22Rv1 (cell line): ENCODE data around the gene SP8.

Experiments
- ZFX ChIP-seq: fragments of 450-650 bp; IDR thresholded peaks from 2 replicates; pipeline ENCODE4 v1.6.1; 2017; ENCODE audit warnings: antibody characterized with exemption, borderline replicate concordance
- TF ChIP-seq, protein P1 (sequence below): fragments of 450-650 bp; IDR thresholded peaks from 2 replicates; pipeline ENCODE4 v1.5.1; 2017; ENCODE audit warnings: mild to moderate bottlenecking

DNA sequence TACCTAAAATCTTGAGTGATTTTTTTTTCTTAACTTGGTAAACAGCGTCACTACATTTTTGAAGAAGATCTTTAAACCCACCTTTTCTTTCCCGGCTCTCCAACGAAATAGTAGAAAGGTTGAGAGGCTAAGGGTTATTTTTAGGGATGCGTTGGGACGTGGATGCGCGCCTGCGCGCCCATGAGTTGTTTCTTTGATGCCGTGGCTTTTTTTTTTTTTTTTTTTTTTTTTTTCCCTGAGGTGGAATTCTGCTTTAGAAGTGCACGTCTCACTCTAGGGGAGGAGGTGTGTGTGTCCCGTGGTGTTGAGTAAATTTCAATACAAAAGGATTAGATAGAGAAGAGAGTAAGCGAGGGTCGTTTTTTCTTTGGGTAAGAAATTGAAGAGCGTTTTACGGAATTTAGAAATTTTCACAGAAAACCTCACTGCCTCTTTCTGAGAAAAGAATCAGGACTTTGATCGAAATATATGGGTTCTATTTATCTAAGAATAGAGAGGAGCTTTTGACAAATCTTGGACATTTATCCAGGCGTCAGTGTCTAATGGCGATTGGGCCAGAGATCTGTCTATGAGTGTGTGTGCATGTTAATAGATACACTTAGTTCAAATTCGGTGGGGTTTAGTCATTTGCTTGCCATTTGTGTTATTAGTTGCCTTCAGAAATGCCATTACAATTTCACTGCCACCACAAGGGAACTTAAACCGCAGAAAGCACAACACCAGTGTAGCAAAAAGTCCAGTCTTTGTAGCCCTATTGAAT lies 1.2 kb upstream of the SP8 start:
- TF ChIP-seq, protein P1, sequence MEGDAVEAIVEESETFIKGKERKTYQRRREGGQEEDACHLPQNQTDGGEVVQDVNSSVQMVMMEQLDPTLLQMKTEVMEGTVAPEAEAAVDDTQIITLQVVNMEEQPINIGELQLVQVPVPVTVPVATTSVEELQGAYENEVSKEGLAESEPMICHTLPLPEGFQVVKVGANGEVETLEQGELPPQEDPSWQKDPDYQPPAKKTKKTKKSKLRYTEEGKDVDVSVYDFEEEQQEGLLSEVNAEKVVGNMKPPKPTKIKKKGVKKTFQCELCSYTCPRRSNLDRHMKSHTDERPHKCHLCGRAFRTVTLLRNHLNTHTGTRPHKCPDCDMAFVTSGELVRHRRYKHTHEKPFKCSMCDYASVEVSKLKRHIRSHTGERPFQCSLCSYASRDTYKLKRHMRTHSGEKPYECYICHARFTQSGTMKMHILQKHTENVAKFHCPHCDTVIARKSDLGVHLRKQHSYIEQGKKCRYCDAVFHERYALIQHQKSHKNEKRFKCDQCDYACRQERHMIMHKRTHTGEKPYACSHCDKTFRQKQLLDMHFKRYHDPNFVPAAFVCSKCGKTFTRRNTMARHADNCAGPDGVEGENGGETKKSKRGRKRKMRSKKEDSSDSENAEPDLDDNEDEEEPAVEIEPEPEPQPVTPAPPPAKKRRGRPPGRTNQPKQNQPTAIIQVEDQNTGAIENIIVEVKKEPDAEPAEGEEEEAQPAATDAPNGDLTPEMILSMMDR, result no peak
- TF ChIP-seq ZFX, result no peak
